OCI-M2 (cell line): ENCODE results near the gene ATP2C2.

Source experiments
- DNase-seq: peaks from one replicate; lab custom pipeline; 2025; ENCODE audit not compliant: unreplicated experiment; lab: John Stamatoyannopoulos, UW

The ATP2C2 gene

DNA sequence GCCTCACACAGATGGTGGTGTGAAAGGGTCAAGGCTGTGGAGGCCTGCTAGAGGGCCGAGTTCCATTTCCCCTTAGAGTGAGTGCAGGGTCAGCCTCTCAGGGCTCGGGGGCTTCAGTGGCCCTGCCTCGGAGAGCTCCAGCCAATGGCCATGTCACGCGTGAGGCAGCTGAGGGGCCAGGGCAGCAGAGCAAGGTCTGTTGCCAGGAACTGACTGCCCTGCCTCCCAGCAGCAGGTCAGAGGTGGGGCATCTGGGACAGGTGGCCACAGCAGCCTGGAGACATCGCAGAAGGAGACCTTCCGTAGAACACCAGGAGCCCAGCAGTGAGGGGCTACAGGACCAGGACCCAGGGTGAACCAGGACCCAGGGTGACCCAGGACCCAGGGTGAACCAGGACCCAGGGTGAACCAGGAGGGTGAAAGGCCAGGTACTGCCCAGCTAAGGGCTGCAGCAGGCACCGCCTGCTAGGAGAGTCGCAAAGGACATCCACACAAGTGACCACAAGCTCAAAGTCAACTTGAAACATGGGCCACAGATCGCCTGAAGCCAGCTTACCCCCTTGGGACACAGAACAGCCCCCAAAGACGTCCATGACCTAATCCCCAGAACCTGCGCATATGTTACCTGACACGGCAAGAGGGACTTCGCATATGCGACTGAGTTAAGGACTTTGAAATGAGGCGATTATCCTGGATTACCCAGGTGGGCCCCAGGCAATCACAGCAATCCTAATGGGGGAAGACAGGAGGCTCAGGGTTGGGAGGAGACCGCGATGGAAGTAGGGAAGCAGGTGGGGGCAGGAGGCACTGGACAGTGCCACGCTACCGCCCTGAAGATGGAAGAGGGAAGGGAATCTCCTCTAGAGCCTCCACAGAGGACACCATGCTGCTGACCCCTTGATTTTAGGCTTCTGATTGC, 141.0 kb downstream of the ATP2C2 start:
- DNase-seq = no peak

DNA sequence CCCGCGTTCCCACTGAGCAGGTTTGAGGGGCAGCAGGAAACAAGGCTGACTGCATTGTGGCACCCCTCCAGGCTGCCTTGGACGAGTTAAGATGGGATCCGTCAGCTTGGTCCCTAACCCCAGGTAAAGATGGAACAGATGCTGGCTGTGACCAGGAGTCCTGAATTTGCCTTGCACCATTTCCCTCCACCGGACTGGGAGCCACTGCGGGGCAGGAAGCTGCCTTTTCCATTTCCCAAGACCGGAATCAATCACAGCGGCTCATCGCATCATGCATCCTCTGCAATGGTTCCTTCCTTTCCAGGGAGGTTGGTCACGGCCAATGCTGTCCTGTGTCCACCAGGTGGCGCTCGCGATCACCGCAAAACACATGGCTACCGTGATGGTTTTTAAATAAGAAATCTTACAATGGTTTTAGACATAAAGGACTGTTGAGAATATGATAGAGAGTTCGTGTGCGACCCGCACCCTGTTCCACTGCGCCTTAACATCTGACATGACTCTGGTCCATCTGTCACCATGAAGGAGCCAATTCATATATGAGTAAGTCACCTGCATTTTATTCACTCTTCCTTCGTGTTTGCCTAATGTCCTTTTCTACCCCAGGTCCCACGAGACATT, 143.0 kb downstream of the ATP2C2 start:
- no peak for DNase-seq

DNA sequence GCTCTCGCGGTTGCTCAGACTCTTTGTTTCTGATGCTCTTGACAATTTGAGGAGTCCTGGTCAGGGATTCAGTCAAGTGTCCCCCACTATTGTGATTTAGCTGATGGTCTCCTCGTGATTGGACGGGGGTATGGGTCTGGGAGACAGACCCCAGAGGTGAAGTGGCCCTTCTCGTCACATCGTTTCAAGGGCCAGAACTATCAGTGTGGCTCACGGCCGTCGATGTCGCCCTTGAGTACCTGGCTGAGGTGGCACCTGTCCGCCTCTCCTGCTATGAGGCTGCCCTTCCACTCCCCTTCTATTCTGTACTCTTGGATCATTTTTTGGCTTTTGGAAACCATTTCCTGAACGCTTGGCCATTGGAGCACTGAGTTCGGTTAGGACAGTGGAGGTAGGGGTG, 143.5 kb downstream of the ATP2C2 start:
- no peak for DNase-seq

DNA sequence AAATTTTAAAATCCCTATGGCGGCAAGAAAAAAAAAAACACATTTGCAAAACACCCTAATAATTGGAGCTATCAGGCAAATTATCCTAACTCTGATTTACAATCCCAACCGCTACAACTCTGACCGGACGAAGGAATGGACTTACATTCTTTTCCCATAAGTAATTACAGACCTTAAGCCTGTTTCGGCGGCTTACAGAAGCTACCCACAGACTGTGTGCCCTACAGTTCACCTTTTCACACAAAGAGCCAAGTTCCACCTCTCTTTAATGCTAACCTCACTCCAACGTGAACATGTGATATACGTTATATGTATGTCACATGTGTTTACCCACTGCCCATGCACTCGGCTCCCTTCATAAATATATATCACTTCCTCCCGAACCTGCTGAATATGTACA, 144.8 kb downstream of the ATP2C2 start:
- no peak for DNase-seq

DNA sequence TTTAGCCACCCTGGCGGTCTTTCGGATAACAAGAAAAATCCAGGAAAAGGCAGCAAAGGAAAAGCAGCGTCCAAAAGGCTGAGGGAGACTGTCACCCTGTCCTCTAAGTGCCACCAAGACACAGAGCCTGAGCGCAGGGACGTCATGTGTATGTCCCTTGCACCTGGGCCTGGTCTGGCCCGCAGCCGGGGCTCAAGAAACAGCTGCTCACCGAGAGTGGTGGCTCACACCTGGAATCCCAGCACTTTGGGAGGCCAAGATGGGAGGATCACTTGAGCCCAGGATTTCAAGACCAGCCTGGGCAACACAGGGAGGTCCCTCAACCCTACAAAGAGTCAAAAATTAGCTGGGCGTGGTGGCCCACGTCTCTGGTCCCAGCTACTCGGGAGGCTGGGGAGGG, 145.3 kb downstream of the ATP2C2 start:
- DNase-seq = no peak
